Measurements from ENCODE around the gene SLC43A1.

SLC43A1 gene

GRCh38 chr11:57477507-57478189 lies 37.9 kb downstream of the SLC43A1 start:
- no peak for DNase-seq

GRCh38 chr11:57476757-57477506 lies 38.6 kb downstream of the SLC43A1 start:
- no peak for DNase-seq

DNA sequence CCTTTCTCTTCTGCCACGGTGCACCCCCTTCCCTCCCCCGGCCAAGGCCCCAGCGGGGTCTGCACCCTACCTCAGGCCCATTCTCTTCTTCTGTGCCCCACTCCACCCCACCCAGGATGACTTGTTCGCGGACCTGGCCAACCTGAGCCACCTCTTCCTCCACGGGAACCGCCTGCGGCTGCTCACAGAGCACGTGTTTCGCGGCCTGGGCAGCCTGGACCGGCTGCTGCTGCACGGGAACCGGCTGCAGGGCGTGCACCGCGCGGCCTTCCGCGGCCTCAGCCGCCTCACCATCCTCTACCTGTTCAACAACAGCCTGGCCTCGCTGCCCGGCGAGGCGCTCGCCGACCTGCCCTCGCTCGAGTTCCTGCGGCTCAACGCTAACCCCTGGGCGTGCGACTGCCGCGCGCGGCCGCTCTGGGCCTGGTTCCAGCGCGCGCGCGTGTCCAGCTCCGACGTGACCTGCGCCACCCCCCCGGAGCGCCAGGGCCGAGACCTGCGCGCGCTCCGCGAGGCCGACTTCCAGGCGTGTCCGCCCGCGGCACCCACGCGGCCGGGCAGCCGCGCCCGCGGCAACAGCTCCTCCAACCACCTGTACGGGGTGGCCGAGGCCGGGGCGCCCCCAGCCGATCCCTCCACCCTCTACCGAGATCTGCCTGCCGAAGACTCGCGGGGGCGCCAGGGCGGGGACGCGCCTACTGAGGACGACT lies 39.3 kb downstream of the SLC43A1 start:
- DNase-seq: no peak

GRCh38 chr11:57475671-57476046 lies 39.8 kb downstream of the SLC43A1 start:
- no peak for DNase-seq

- no peak for DNase-seq
Observed at GRCh38 chr11:57475191-57475590, 40.3 kb downstream of the SLC43A1 start.

DNA sequence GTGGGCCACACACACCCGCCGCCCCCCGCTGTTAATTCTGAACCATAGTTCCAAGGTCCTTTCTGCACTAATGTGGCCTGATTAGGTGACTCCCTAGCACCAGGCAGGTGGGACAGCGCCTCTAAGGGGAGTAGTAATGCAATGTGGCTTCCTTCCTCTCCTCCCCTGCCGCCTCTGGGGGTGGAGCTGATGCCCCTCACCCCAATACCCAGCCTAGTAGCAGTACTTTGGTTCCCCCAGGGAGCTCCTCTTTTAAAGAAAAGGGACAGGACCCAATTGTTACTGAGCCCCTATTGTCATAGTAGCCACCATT lies 40.7 kb downstream of the SLC43A1 start:
- DNase-seq: peak; percentile 20

DNA sequence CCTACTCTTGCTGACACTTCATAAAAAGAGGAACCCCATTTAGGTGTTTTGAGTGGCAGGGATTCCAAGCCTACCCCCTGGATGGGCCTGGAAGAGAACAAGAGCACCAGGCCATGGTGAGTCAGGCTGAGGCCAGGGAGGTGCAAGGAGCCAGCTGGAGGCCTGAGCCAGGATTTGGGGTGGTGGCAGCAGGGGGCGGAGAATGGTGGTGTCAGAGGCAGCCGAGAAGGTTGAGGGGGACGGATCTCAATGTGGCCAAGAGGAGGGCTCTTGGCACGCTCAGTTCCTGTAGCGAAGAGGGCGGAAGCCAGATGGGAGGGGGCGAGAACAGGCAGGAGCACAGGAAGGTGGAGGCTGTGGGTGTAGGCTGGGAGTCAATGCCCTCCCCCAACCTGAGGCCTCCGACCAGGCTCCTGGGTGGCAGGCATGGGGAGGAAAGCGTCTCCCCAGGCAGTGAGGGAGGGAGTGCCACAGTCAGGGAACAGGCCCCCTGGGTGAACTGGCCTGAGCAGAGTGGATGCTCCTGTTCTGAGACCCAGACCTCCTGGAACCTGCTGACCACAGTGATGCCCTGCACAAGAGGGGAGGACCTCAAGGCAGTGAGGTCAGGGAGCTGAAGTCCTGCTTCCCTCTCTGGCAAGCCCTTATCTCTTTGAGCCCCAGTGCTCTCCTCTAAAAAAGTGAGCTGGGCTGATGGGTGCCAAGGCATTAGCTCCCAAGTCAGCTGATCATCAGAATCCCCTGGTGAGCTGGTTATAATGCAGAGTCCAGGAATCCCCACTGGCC lies 41.3 kb downstream of the SLC43A1 start:
- no peak for DNase-seq

GRCh38 chr11:57473285-57473841 lies 42.1 kb downstream of the SLC43A1 start:
- no peak for DNase-seq

DNA sequence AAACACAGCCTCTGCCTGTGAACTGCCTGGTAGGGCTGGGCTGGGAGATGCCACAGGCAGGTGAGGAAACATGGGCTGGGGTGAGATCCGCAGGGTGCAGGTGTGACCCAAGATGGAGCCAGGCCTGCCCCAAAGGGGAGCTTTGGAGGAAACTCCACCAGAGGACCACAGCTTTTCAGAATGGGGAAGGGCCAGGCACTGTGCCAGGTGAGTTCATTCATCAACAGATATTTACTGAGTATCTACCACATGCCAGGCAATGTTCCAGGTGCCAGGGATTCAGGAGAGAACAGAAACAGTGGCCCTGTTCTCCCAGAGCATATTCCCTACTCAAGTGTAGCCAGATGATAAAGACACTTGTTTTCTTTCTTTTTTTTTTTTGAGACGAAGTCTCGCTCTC lies 44.0 kb downstream of the SLC43A1 start:
- DNase-seq: no peak

GRCh38 chr11:57469268-57469667 lies 46.2 kb downstream of the SLC43A1 start:
- DNase-seq: no peak

GRCh38 chr11:57468276-57468675 lies 47.2 kb downstream of the SLC43A1 start:
- no peak for DNase-seq

GRCh38 chr11:57467508-57468157 lies 47.9 kb downstream of the SLC43A1 start:
- no peak for DNase-seq

DNA sequence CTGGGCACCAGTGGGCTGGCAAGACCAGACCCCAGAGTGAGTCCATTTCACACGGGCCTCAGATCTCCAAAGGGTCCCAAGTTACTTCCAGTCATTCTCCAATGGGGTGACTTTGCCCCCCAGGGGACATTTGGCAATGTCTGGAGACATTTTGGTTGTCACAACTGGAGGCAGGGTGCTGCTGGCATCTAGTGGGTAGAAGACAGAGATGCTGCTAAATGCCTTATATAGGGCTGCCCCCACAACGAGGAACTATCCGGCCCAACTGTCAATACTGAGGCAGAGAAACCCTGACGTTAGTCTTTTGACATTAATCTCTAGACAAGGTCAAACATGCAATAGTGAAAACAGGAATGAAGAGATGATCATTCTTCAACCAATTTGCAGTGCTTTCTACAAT lies 48.8 kb downstream of the SLC43A1 start:
- DNase-seq: no peak

- no peak for DNase-seq
Observed at GRCh38 chr11:57464539-57465181, 50.8 kb downstream of the SLC43A1 start.

DNA sequence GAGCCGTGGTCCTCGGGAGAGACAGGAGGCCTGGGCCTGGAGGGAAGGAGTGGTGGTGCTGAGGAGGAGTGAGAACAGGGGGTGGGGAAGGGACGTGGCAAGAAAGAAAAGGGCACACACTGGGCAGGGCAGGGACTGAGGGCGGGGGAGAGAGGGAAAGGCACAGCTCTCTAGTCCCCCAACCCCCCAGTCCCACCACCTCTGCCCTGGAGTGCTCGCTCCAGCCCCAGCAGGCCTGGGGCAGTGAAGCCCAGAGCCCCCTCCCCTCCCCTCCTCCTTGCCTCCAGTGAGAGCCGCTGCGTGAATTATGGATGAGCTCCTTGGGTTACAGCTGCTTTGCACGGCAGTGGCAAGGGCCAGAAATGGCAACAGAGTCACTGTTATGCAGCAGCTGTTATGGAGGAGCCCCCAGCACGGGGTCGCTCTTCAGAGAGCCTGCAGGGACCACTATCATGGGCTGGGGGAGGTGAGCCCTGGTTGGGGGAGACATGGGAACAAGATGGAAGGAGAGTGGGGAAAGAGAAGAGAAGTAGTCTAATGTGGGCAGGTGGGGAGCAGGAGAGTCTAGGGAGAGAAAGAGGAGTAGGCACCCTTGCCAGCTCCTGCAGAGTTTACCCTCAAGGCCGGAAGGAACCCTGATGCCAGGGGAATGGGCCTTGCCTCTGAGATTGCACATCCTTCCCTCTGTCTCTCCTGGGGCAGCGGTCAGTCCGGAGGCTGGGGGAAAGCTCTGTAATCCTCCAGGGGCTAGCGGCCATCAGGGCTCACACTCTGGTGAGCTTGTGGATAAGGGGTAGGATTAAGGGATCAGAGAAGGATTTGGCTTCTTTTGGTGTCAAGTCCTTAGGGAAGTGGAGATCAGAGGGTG lies 51.6 kb downstream of the SLC43A1 start:
- DNase-seq: no peak

DNA sequence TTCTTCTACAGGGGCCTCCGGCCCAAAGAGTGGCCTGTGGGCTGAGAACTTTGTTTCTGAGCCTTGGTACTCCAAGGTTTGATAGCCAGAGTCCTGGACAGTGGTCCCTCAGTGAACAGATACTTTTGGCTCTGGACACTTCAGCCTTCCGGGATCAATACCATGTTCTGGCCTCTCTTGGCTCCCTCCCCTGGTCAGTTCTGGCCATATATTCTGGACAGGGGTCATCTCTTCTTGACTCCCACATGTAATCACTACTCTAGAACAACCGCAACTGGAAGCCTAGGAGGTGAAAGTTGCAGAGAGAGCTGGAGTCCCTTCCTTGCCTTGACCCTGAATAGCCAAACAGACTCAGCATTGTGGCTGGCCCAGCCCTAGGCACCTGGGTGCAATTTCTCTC lies 52.9 kb downstream of the SLC43A1 start:
- no peak for DNase-seq

DNA sequence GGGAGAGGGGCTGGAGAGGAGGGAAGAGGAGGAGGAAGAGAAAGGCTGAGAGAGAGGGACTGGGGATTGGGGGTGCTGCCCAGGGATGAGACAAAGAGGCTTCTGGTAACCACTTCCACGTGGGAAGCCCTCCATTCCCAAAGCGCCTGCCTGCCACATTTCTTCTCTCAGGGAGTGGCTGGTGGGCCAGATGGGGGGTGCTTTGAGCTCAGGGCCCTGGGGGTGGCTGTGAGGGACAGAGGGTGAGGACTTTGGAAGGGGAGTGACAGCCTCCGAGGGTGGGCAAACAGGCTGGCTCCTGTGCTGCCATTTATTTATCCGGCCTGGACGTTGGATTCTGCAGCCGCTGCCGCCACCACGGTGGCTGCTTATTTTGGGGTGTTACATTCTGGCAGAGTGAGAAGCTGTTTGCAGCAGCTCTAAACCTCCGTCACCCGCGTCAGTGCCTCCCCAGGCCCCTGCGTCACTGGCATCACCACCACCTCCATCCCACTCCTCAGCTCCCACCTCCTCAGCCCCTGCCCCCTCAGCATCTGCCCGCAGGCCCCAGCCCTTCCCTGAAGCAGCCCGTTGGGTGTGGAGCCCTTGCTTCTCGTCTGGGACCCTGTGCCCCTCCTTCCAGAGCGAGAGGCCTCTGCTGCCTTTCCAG lies 53.5 kb downstream of the SLC43A1 start:
- no peak for DNase-seq

DNA sequence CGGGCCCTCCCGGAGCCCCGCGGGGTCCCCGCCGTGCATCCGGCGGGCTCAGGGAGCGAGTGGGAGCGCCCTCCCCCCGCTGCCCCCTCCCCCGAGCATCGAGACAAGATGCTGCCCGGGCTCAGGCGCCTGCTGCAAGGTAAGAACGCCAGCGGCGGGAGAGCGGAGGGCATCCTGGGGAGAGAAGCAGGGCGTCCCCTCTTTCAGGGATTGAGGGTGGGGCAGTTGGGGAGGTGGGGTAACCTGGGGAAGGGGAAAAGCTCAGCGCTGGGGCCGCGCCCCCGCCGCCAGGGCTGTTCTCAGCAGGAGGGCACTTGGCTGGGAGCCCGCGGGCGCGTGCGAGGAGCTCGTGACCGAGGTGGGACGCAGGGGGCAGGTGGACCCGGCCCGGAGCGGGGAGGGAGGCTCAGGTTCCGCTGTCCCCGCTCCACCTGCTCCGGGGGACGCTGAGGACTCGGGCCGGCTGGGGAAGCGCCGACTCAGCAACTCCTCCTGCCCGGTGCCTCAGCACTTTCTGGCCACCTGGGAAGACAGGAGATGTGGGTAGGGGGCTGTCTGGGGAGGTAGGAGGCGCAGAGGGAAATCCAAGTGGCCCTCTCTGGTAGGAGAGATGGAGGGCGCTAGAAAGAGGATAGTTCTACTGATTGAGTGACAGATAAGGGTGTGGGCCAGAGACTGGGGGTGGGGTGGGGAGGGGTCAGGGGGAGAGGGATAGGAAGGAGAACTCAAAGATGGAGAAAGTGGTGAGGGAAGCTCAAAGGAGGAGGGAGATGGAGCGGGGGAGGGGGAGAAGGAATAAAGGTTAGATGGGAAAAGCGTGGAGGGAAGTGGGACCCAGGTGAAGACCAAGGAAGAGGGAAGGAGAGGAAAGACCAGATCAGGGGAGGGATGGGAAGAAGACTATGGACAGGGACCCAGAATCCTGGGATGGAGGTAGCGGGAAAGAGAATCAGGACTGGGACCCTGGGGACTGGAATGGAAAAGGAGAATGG lies 54.4 kb downstream of the SLC43A1 start:
- DNase-seq: peak; percentile 76
